ENCODE data around the gene THEMIS.

DNA sequence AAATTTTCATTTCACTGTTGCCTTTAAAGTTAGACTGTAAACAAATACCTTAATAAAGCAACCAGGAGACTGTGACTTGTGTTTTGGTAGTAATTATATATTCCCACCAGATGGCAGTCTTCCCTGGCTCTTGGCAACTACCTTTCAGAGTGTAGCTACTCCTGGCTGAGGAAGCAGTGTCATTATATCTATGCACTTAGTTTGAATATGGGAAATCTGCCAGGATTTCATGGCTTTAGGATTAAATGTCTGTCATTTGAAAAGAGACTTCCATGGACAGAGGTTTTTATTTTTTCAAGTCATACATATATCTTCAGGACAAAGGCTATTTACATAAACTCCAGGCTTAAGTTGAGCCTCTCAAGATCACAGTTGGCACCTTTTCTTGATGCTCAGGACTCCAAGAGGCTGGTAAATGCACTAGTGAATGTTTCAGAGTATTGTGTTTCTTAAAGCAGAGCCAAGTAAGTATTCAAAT lies 163.8 kb downstream of the THEMIS start:
- TF ChIP-seq CTCF (IDR thresholded peaks at IDR 0.05 in 2 of 3, conservative IDR thresholded peaks at IDR 0.05 in 1 of 3; ENCODE audit: control insufficient read depth in 2 of 3, extremely low read depth in 1 of 3, insufficient read depth in 1 of 3, low read depth in 3 of 3, low read length in 3 of 3) (peak; percentile 43 to 72 (median 49); a peak in 5 of 6 replicates), PML (IDR thresholded peaks at IDR 0.05; ENCODE audit: low read length) (no peak), POLR2AphosphoS5 (IDR thresholded peaks at IDR 0.05; ENCODE audit: low read length) (no peak), RCOR1 (conservative IDR thresholded peaks at IDR 0.05; ENCODE audit: low read depth, low read length) (no peak), YY1 (IDR thresholded peaks at IDR 0.05; ENCODE audit: low read depth, low read length) (no peak), CHD1 (IDR thresholded peaks at IDR 0.05; ENCODE audit: low read depth, low read length) (no peak)

Data from GM12878 (cell line).